Esophagus squamous epithelium (tissue), 5 donors: ENCODE measurements around the gene CCDC33. TPM values are rescaled to one million over a fixed set of nuclear protein-coding genes. Genes with fewer than 3 reads are reported as not detected.

Experiments used
- DNase-seq: peaks from one replicate; lab custom pipeline; 2025; lab: John Stamatoyannopoulos, UW
- H3K27ac ChIP-seq, 4 donors: fragments of 200-600 bp; sonication (generic); one replicate each; pipeline ENCODE4 v1.5.1; 2016 to 2019; ENCODE audit warnings: mild to moderate bottlenecking in 1 of 4
- H3K27me3 ChIP-seq, 4 donors: fragments of 200-600 bp; sonication (generic); 1 replicate in 3 of 4; 2 replicates in 1 of 4; pipeline versions ENCODE4 v1.5.1 to v1.6.0; 2017 to 2021; ENCODE audit warnings: antibody characterized with exemption in 1 of 4
- H3K36me3 ChIP-seq, 3 donors: fragments of 200-600 bp; sonication (generic); one replicate each; pipeline ENCODE4 v1.5.1; 2016 to 2019
- H3K4me1 ChIP-seq, 3 donors: fragments of 200-600 bp; sonication (generic); one replicate each; pipeline ENCODE4 v1.5.1; 2017 to 2019
- H3K4me3 ChIP-seq, 4 donors: fragments of 200-600 bp; sonication (generic); 1 replicate in 3 of 4; 2 replicates in 1 of 4; pipeline ENCODE4 v1.5.1; 2016 to 2019; ENCODE audit warnings: mild to moderate bottlenecking in 2 of 4, moderate library complexity in 1 of 4
- H3K9me3 ChIP-seq, 3 donors: fragments of 200-600 bp; sonication (generic); one replicate each; pipeline ENCODE4 v1.5.1; 2016 to 2019
- POLR2A ChIP-seq, 4 donors: fragments of 450-650 bp; IDR thresholded peaks; one replicate each; pipeline ENCODE4 v1.6.1; 2017; ENCODE audit warnings: antibody characterized with exemption in 4 of 4, mild to moderate bottlenecking in 4 of 4, moderate library complexity in 3 of 4
- WGBS, 2 donors: methylation state at CpG; one replicate each; pipeline ENCODE4 v1.1.5; 2018; 5-methylcytosine and 5-hydroxymethylcytosine counted together
- intact Hi-C: fragments of 100-400 bp; cut with DNase I; formaldehyde crosslinking; loops from one replicate; pipeline ENCODE4 v1.15.0; 2022
- total RNA-seq, 4 donors: library from RNA; depleted of rRNA; stranded (reverse); fragments of >200 nt; gene quantifications; one replicate each; pipeline ENCODE4 v1.1.0, GENCODE V29; 2016
- TF ChIP-seq, protein P1 (sequence below), 6 experiments: fragments of 450-650 bp in 4 of 6; fragments of 200-600 bp in 2 of 6; sonication (generic) in 2 of 6; IDR thresholded peaks; one replicate each; pipeline ENCODE4 v1.5.1; 2016 to 2019; ENCODE audit warnings: antibody characterized with exemption in 6 of 6, mild to moderate bottlenecking in 4 of 6, moderate library complexity in 4 of 6
- donor health status: DM: yes; HTN: yes; CAD: no.

CCDC33 gene
- total RNA-seq, 4 donors from 2014 or later = not detected

DNA sequence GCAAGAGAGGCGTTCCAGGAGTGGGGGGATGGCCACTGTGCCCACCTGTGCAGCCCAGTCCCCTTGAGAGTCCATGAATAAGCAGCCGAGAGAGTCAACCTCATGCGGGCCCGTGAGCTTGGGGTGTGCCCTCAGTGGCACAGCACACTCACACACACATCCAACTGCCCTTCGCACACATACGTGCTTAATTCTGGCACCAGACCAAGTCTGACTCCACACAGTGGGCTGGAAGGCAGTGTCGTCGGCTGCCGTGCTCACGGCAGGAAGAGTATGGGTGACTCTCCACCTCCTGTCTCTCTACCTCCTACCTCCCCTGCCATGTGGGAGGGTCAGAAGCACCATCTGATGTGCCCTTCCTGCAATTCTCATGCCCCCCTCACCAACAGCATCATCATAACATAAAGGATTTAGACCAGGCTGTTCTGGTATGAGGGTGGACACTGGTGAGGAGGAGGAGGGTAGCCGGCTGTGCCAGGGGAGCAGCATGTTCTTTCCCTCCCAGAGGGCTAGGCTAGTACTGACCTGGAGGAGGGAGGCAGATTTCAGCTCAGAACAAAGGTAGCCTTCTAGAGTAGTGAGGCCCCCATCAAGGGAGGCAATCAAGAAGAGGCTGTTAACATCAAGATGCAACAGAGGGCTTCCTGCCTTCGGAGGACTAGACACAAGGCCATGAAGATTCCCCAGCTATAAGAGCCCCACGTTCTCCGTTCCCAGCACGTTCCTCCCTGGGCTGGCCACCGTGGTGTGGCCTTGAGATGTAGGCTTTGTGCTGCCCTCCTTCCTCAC, 28.3 kb upstream of the CCDC33 start:
- H3K4me3 ChIP-seq = no peak overlapping the region
- H3K4me1 ChIP-seq = peaks cover 0 to 29% (median 8%) of the 10 kb centered on the region in 3 donors
- DNase-seq = no peak
- WGBS, 2 donors = 62 to 91% methylated on average over 5 to 11 of the region's 16 CpGs
- intact Hi-C loops = no loop called here
- H3K27me3 ChIP-seq = peaks cover 0 to 16% (median 0%) of the 10 kb centered on the region in 4 donors
- TF ChIP-seq, protein P1, sequence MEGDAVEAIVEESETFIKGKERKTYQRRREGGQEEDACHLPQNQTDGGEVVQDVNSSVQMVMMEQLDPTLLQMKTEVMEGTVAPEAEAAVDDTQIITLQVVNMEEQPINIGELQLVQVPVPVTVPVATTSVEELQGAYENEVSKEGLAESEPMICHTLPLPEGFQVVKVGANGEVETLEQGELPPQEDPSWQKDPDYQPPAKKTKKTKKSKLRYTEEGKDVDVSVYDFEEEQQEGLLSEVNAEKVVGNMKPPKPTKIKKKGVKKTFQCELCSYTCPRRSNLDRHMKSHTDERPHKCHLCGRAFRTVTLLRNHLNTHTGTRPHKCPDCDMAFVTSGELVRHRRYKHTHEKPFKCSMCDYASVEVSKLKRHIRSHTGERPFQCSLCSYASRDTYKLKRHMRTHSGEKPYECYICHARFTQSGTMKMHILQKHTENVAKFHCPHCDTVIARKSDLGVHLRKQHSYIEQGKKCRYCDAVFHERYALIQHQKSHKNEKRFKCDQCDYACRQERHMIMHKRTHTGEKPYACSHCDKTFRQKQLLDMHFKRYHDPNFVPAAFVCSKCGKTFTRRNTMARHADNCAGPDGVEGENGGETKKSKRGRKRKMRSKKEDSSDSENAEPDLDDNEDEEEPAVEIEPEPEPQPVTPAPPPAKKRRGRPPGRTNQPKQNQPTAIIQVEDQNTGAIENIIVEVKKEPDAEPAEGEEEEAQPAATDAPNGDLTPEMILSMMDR (IDR thresholded peaks at IDR 0.05) = no peak
- no peak overlapping the region for H3K27ac ChIP-seq
- H3K36me3 ChIP-seq = no peaks in the 10 kb centered on the region
- no peaks in the 10 kb centered on the region for H3K9me3 ChIP-seq

DNA sequence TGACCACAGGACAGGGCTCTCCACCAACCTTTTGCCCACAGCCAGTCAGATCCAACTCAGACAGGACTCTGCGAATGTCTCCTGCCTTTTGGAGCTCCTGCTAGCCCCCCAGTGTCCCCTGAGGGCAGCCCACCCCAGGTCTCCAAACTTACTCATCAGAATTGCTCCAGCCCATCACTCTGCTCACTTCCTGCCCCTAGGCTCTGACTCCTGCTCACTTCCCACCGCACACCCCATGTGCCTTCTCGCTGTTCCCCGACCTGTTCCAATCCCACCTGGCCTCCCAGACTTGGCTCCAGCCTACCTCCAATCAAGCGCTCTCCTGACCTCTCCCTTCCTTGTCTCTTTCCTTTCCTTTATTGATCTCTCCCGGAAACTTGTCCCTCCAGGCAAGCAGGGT, 27.6 kb upstream of the CCDC33 start:
- H3K36me3 ChIP-seq = no peaks in the 10 kb centered on the region
- peaks cover 0 to 16% (median 0%) of the 10 kb centered on the region in 4 donors for H3K27me3 ChIP-seq
- no peak for DNase-seq
- WGBS, 2 donors = 67 to 86% methylated on average over 6 of the region's 6 CpGs
- intact Hi-C loops = no loop called here
- no peaks in the 10 kb centered on the region for H3K9me3 ChIP-seq
- peaks cover 0 to 22% (median 3%) of the 10 kb centered on the region in 3 donors for H3K4me1 ChIP-seq
- TF ChIP-seq POLR2A (IDR thresholded peaks at IDR 0.05) = no peak
- TF ChIP-seq, protein P1 (IDR thresholded peaks at IDR 0.05) = no peak
- H3K4me3 ChIP-seq = no peak overlapping the region
- no peak overlapping the region for H3K27ac ChIP-seq

DNA sequence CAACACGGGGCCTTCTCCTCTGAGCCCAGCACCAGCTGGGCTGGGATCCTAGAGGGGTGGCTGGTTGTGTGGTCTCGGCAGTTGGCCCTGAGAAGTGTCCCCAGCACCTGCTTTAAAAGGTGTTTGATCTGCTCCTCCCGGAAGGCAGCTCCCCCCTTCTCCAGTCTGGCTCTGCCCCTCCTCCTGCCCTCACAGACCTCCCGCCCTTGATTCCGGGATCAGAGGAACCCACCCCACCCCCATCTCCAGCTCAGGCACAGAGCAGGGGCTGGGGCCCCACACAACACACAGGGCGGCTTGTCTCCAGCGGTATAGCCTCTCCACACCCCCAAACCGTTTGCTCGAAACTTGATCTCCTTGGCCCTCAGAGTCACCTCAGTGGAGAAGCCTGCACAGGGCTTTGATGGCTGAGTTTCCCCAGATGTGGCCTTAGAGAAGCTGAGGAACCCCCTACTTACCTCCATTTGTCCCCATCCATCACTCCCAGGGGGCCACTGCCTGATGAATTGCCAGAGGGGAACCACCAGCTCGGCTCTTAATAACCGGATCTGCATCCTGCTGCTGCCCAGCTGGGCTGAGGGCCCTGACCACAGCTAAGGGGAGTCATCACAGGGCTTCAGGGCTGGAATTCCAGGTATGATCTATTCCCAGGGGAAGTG, 27.1 kb upstream of the CCDC33 start:
- Histone ChIP-seq H3K27me3 (peaks cover 0 to 15% (median 0%) of the 10 kb centered on the region in 4 donors), H3K4me3 (no peak overlapping the region)
- no peak for DNase-seq

DNA sequence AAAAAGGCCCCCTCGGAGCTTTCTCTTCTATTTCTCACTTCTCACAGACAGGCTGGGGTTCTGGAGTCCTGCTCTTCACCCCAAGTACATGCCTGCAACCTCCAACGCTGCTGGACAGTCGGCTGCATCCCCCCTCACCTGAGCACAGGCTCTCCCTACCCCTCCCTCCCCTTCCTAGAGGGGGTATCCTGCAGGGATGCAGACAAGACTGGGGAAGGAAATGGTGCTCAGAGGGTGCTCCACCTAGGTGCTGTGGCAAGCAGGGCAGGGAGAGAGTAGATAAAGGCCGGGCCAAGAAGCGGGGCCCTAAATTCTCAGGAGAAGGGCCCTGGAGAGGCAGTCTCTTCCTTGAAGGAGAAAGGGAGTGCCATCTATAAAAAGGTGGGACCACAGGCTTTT, 26.6 kb upstream of the CCDC33 start:
- H3K4me1 ChIP-seq = peaks cover 0 to 19% (median 0%) of the 10 kb centered on the region in 3 donors
- TF ChIP-seq, protein P1 (IDR thresholded peaks at IDR 0.05) = no peak
- TF ChIP-seq POLR2A (IDR thresholded peaks at IDR 0.05) = no peak
- no peak overlapping the region for H3K27ac ChIP-seq
- no peaks in the 10 kb centered on the region for H3K36me3 ChIP-seq
- no peaks in the 10 kb centered on the region for H3K9me3 ChIP-seq
- DNase-seq = no peak
- H3K4me3 ChIP-seq = no peak overlapping the region
- 86% methylated on average over 2 to 3 of the region's 5 CpGs for WGBS, 2 donors
- intact Hi-C loops = no loop called here
- H3K27me3 ChIP-seq = peaks cover 0 to 19% (median 0%) of the 10 kb centered on the region in 4 donors

More for the DNA sequence above, 27.1 kb upstream of the CCDC33 start:
- no peaks in the 10 kb centered on the region for H3K9me3 ChIP-seq
- peaks cover 0 to 19% (median under 1%) of the 10 kb centered on the region in 3 donors for H3K4me1 ChIP-seq
- no peak for TF ChIP-seq POLR2A (IDR thresholded peaks at IDR 0.05)
- TF ChIP-seq, protein P1 (IDR thresholded peaks at IDR 0.05) = no peak
- WGBS, 2 donors = 63 to 71% methylated on average over 3 to 11 of the region's 11 CpGs
- intact Hi-C loops = no loop called here
- H3K27ac ChIP-seq = no peak overlapping the region
- no peaks in the 10 kb centered on the region for H3K36me3 ChIP-seq
